ENCODE results near the gene EML1.
"Not testable (repeated sequence)": the region's sequence is repeated elsewhere in the genome, so short reads cannot be mapped to it uniquely, and the experiment has no call there.

Gene EML1

GRCh38 chr14:99756796-99757195 lies 36.4 kb upstream of the EML1 start:
- no peak for DNase-seq

GRCh38 chr14:99757331-99758070 lies 35.7 kb upstream of the EML1 start:
- no peak for DNase-seq

- no peak for DNase-seq
Measured at GRCh38 chr14:99758121-99758821, 34.9 kb upstream of the EML1 start.

- no peak for DNase-seq
Measured at GRCh38 chr14:99758872-99759545, 34.2 kb upstream of the EML1 start.

GRCh38 chr14:99759546-99759925 lies 33.7 kb upstream of the EML1 start:
- no peak for DNase-seq

GRCh38 chr14:99760817-99761216 lies 32.4 kb upstream of the EML1 start:
- DNase-seq = no peak

- not testable (repeated sequence) for DNase-seq
Measured at GRCh38 chr14:99762911-99763310, 30.3 kb upstream of the EML1 start.

- DNase-seq = no peak
Measured at GRCh38 chr14:99763527-99764221, 29.5 kb upstream of the EML1 start.

- DNase-seq = no peak
Measured at GRCh38 chr14:99764222-99764706, 28.9 kb upstream of the EML1 start.

- no peak for DNase-seq
Measured at GRCh38 chr14:99768381-99768780, 24.8 kb upstream of the EML1 start.

GRCh38 chr14:99769123-99769522 lies 24.1 kb upstream of the EML1 start:
- no peak for DNase-seq

- no peak for DNase-seq
Measured at GRCh38 chr14:99769799-99770198, 23.4 kb upstream of the EML1 start.

GRCh38 chr14:99772371-99773283 lies 20.6 kb upstream of the EML1 start:
- DNase-seq = no peak

- DNase-seq = no peak
Measured at GRCh38 chr14:99773521-99774497, 19.4 kb upstream of the EML1 start.

GRCh38 chr14:99774556-99775307 lies 18.5 kb upstream of the EML1 start:
- DNase-seq = no peak

GRCh38 chr14:99775351-99775750 lies 17.9 kb upstream of the EML1 start:
- DNase-seq = no peak

GRCh38 chr14:99777951-99778350 lies 15.3 kb upstream of the EML1 start:
- no peak for DNase-seq

- no peak for DNase-seq
Measured at GRCh38 chr14:99779751-99780150, 13.5 kb upstream of the EML1 start.

GRCh38 chr14:99780690-99781089 lies 12.5 kb upstream of the EML1 start:
- no peak for DNase-seq

- no peak for DNase-seq
Measured at GRCh38 chr14:99781091-99781490, 12.1 kb upstream of the EML1 start.
